LHCN-M2 (cell line): Measurements from ENCODE around the gene LHFPL2. TPM values are rescaled to one million over a fixed set of nuclear protein-coding genes. Genes with fewer than 3 reads are reported as not detected.
"Not testable (repeated sequence)": the region's sequence is repeated elsewhere in the genome, so short reads cannot be mapped to it uniquely, and the experiment has no call there.

Experiments
- DNase-seq: peaks from one replicate; pipeline ENCODE4 v3.0.0-alpha.2; 2012; ENCODE audit warnings: low read depth
- polyA plus RNA-seq: library from polyadenylated mRNA; unstranded; fragments of >200 nt; gene quantifications from one replicate; pipeline ENCODE4 v1.2.1, GENCODE V29; 2012; ENCODE audit warnings: missing spikeins
- total RNA-seq: library from RNA; depleted of rRNA; stranded (reverse); fragments of >200 nt; gene quantifications from 2 replicates; pipeline ENCODE4 v1.2.3, GENCODE V29; 2014; rRNA removed

The LHFPL2 gene, protein sequence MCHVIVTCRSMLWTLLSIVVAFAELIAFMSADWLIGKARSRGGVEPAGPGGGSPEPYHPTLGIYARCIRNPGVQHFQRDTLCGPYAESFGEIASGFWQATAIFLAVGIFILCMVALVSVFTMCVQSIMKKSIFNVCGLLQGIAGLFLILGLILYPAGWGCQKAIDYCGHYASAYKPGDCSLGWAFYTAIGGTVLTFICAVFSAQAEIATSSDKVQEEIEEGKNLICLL
- 97.3 and 104 TPM in 2 replicates for total RNA-seq
- polyA plus RNA-seq, result 26.3 TPM

DNA sequence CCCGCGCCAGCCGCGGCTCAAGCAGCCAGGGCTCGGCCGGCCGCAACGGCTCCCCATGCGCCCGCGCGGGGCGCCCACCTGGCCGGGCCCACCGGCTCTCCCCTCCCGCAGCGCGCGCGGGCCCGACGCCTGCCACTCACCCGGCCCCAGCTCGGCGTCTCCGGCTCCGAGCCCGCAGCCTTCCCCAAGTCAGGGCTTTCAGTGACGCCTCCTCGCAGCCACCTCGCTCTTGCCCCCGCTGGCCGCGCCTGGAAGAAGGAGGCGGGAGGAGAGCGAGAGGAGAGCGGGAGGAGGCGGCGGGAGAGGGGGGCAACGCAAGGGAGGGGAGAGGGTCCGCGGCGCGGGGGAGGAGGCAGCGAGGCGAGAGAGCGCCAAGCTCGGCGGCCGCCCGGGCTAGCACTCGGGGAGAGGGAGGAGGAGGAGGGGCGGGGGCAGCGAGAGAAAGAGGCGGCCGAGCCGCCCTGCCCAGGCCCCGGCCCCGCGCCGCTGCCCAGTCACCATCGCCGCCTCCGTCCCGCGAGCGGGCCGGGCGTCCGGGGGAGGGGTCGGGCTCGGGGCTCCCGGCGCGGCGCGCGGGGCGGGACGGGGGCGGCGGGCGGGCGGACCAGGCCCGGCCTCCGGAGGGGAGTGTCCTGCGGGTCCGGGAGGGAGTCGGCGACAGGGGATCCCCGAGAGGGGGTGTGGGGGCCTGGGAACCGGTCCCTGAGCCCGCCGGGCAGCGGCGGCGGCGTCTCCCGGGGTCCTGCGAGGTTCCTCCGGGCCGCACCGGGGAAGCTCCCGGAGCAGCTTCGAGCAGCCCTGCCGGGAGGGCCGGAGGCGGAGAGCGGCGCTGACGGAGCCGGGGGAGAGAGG lies at the start of gene LHFPL2:
Gene LHFPL2 (minus strand): TSS at position 414 of the 852 bp plus-strand sequence. CDS start 138,559 bp downstream, outside the sequence.
- peak; percentile 63 for DNase-seq

DNA sequence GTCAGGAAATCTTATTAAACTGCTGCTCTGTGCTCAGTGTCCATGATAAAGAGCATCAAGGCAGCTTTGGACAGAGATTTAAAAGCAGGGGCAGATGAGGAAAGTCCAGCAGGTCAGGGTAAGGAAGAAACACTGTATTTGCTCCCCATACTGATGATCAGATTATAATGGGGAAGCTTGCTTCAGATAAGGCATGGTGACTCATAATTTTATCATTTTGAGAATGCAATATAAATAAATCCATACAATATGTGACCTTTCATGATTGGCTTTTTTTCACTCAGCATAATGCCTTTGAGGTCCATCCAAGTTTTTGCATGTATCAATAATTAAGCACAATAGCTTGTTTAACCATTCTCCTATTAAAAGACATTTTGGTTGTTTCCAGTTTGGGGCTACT lies 48.1 kb upstream of the LHFPL2 start:
- DNase-seq, result no peak

- DNase-seq, result not testable (repeated sequence)
These were observed 47.5 kb upstream of the LHFPL2 start for GRCh38 chr5:78696052-78696451.

GRCh38 chr5:78693339-78693738 lies 44.8 kb upstream of the LHFPL2 start:
- DNase-seq, result no peak

DNA sequence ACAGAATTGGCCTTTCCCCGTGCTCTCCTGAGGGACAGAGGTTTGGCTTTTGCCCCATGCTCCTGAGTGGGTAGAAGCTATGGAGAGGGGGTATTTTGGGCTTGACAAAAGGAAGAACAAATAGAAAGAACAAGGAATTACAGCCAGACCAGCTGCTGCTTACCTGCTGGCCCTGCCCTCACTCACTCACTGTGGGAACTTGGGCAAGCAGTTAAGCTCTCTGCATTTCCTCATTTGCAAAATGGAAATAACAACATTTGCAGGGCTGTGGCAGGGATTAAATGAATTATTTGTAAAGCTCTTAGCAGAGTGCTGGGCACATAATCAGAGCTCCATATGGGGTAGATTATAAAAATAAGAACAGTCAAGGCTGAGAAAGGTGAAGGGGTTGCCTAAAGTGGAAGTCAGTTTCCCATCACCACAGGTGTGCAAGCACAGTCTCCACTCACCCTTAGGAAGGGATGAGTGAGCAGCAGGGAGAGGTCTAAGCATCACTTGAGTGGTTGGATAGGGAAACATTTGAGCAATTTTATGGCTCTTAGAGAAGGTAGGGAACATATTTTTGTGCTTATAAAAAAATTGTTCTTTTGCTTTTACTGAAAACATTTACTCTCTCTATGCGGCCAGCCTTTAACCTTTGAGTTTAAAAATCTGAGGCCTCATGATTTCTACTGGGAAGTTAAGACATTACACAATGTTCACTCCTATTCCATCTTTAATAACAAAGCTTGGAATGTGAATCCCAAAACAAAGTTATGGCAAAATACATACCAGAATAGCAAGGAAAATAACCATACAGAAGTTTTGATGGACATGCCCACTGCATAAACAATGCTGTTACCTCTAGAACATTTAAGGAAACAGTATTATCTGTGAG lies 42.8 kb upstream of the LHFPL2 start:
- DNase-seq, result no peak

GRCh38 chr5:78690253-78690972 lies 41.8 kb upstream of the LHFPL2 start:
- DNase-seq, result no peak

DNA sequence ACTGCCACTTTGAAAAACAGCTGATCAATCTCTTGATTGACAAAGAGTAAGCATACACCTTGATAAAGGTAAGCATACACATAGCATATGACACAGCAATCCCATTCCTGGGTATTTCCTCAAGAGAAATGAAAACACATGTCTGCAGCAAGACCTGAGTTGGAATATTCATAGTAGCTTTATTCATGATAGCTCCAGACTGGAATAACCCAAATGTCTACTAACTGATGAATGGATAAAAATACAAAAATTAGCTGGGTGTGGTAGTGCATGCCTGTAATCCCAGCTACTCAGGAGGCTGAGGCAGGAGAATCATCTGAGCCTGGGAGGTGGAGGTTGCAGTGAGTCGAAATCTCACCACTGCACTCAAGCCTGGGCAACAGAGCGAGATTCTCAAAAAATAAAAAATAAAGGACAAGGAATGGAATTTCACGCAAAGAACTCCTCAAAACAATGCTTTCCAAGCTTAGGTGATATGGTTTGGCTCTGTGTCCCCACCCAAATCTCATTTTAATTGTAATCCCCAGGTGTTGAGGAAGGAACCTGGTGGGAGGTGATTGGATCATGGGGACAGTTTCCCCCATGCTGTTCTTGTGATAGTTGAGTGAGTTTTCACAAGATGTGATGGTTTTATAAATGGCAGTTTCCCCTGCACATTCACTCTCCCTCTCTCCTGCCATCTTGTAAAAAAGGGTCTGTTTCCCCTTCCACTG lies 41.1 kb upstream of the LHFPL2 start:
- DNase-seq, result no peak

GRCh38 chr5:78687514-78687913 lies 38.9 kb upstream of the LHFPL2 start:
- DNase-seq, result not testable (repeated sequence)

- not testable (repeated sequence) for DNase-seq
These were observed 35.3 kb upstream of the LHFPL2 start for GRCh38 chr5:78683905-78684304.

- no peak for DNase-seq
These were observed 31.3 kb upstream of the LHFPL2 start for GRCh38 chr5:78679905-78680304.

DNA sequence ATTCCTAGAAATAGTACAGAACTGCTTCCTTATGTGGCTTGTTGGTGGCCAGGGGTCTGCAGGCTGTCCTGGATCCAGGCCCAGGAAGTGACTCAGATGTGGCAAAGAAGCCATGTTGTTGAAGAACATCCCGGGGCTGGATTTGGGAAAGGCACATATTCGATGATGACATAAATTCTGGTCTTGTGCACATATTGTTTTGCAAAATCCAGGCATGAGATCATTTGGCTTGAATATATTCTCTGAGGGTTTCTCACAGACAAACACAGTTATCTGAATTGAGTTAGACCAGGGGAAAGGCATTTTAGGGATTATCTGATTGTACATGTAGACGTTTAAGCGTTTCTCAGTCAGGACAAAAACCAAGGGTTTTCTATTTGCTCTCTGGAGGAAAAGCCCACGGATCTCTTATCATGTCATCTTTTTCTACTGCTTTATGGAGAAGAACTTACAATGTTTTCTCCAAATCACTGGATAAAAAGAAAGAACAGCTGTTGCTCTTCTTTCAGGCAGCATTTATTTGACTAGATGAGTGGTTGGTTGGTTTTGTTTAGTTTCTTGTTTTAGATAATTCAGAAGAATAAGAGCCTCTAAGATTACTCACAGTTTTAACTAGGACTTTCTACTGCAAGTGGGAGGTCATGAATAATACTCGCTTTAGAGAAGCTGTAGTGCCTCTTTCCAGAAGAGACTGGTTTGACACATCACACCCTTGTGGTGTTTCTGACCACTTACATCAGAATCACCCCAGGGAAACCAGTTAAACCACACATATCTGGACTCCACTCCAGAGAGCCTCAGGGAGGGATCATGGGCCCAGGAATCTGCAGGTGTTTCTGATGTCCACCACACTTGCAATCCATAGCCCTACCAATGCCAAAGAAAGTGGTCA lies 29.5 kb upstream of the LHFPL2 start:
- DNase-seq, result peak; percentile 93

DNA sequence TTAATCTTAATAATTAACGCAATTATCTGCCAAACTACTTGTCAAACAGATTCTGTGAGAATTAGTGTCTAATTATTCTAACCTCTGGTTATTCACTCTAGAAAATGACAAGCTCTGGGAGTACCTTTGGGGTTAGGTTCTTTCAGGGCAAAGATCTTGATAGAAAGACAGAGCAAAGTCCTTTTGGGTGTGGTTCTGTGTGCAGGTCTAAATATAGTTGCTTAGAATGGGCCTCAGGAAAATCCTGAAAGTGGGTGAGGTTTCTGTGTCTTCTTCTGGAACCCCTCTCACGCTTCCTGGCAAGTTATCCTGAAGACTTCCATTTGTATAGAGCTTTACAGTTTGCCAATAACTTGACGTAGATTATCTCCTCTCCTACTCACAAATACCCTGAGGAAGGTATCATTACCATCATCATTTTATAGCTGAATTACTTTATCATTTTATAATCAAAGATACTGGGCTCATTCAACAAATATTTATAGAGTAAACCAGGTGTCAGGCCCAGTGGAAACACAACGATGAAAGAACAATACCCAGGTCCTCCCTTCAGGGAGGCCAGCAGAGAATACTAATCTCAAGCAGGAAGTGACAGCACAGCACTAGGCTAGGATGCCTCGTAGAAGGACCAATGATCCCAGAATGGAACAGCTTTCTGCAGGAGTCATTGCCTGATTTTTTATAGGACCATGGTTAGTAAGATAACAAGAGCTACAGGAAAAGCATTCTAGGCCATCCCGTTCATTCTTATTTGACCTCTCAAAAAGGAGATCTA lies 27.6 kb upstream of the LHFPL2 start:
- no peak for DNase-seq

GRCh38 chr5:78673827-78674226 lies 25.3 kb upstream of the LHFPL2 start:
- not testable (repeated sequence) for DNase-seq

- DNase-seq, result no peak
These were observed 23.6 kb upstream of the LHFPL2 start for GRCh38 chr5:78672154-78672553.

DNA sequence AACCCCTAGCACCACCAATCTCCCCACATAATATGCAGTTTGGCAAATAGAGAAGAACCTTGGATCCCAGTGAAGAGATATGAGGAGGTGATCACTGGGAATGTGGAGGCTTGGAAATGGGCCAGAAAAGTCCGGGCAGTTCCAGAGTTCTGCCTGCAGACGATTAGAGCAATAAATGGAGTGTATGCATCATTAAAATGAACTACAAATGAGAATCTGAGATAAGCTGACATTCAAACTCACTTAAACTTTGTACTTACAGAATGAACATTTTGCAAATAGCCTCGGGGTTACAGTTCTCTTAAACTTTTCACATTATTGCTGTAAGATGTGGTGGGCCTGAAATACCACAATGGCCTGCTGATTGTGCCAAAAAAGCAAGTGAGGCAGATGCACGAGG lies 23.0 kb upstream of the LHFPL2 start:
- no peak for DNase-seq

- no peak for DNase-seq
These were observed 22.2 kb upstream of the LHFPL2 start for GRCh38 chr5:78670701-78671269.

DNA sequence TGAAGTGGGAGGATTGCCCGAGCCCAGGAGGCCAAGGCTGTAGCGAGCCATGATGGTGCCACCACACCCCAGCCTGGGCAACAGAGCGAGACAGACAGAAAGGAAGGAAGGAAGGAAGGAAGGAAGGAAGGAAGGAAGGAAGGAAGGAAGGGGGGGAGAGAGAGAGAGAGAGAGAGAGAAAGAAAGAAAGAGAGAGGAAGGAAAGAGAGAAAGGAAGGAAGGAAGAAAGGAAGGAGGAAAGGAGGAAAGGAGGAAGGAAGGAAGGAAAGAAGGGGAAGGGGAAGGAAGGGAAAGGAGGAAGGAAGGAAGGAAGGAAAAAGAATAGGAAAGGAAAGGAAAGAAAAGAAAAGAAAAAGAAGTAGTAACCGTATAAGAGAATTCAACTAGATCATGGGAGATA lies 20.8 kb upstream of the LHFPL2 start:
- no peak for DNase-seq

DNA sequence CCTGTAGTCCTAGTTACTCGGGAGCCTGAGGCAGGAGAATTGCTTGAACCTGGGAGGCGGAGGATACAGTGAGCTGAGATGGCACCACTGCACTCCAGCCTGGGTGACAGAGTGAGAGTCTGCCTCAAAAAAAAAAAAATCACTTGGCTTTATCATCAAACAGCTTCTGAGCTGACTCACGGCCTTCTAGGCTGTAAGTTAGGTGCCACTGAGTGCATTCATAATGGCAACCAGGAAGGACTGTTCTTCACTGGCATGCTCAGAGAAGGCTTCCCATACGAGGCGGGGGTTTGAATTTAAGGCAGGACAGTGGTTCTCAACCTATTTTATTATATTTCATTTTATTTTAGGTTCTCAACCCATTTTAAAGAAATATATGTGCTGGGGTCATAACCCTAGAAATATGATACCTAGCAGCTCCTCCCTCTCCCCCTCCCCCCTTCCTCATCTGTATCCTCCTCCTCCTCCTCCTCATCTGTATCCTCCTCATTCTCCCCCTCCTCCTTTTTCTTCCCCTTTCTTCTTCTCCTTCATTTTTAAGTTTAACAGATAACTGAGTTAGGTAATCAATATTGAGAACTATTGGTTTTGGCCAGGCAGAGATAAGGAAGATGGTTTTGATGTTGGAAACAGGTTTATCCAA lies 19.0 kb upstream of the LHFPL2 start:
- no peak for DNase-seq
